Astrocyte (in vitro differentiated cells and primary cell): ENCODE measurements around the gene KRTAP5-6. TPM values are rescaled to one million over a fixed set of nuclear protein-coding genes. Genes with fewer than 3 reads are reported as not detected.

Source experiments
- DNase-seq: peaks from one replicate; pipeline ENCODE4 v3.0.0-alpha.2; 2010; ENCODE audit warnings: low read depth
- FAIRE-seq: peaks from 2 replicates; lab custom pipeline; 2011; peaks lifted over from hg19 to GRCh38; lab: Jason Lieb, UNC
- H2AFZ ChIP-seq: 2 replicates; pipeline ENCODE4 v1.6.0; 2012; ENCODE audit warnings: low read depth, low read length, inconsistent platforms
- H3K27ac ChIP-seq: 2 replicates; pipeline ENCODE4 v1.5.1; 2011; ENCODE audit warnings: low read depth, low read length, inconsistent platforms
- H3K27me3 ChIP-seq: 2 replicates; pipeline ENCODE4 v1.6.0; 2011; ENCODE audit warnings: low read length, inconsistent platforms; ENCODE audit not compliant: insufficient read depth
- H3K36me3 ChIP-seq: 2 replicates; pipeline ENCODE4 v1.5.1; 2011; ENCODE audit warnings: low read length, inconsistent platforms; ENCODE audit not compliant: insufficient read depth
- H3K4me1 ChIP-seq: 2 replicates; pipeline ENCODE4 v1.5.1; 2011; ENCODE audit warnings: low read length, inconsistent platforms; ENCODE audit not compliant: insufficient read depth
- H3K4me2 ChIP-seq: 2 replicates; pipeline ENCODE4 v1.6.0; 2012; ENCODE audit warnings: low read length, inconsistent platforms
- H3K4me3 ChIP-seq: 2 replicates; pipeline ENCODE4 v1.5.1; 2011; ENCODE audit warnings: low read depth, mild to moderate bottlenecking, low read length, inconsistent platforms; ENCODE audit not compliant: insufficient read depth
- H3K79me2 ChIP-seq: 2 replicates; pipeline ENCODE4 v1.6.0; 2012; ENCODE audit warnings: mild to moderate bottlenecking, low read length, inconsistent platforms; ENCODE audit not compliant: insufficient read depth
- H3K9ac ChIP-seq: 2 replicates; pipeline ENCODE4 v1.6.0; 2012; ENCODE audit warnings: mild to moderate bottlenecking, low read length, inconsistent platforms
- H3K9me3 ChIP-seq: 2 replicates; pipeline ENCODE4 v1.5.1; 2012; ENCODE audit warnings: low read depth, mild to moderate bottlenecking, low read length, inconsistent platforms; ENCODE audit not compliant: insufficient read depth
- H4K20me1 ChIP-seq: 2 replicates; pipeline ENCODE4 v1.6.0; 2012; ENCODE audit warnings: low read length, inconsistent platforms; ENCODE audit not compliant: insufficient read depth
- H3K27ac Mint-ChIP-seq: one replicate; pipeline ENCODE4 v1.8.0; 2021; ENCODE audit warnings: mild to moderate bottlenecking, mixed read lengths; ENCODE audit not compliant: unreplicated experiment
- H3K27me3 Mint-ChIP-seq: one replicate; pipeline ENCODE4 v1.8.0; 2021; ENCODE audit warnings: low read depth, mixed read lengths; ENCODE audit not compliant: unreplicated experiment
- H3K36me3 Mint-ChIP-seq: one replicate; pipeline ENCODE4 v1.8.0; 2021; ENCODE audit warnings: low read depth, mixed read lengths; ENCODE audit not compliant: unreplicated experiment
- H3K4me1 Mint-ChIP-seq: one replicate; pipeline ENCODE4 v1.8.0; 2021; ENCODE audit warnings: low read depth, mixed read lengths; ENCODE audit not compliant: unreplicated experiment
- H3K4me3 Mint-ChIP-seq: one replicate; pipeline ENCODE4 v1.8.0; 2021; ENCODE audit warnings: mild to moderate bottlenecking, moderate library complexity, mixed read lengths; ENCODE audit not compliant: unreplicated experiment
- H3K9me3 Mint-ChIP-seq: one replicate; pipeline ENCODE4 v1.8.0; 2021; ENCODE audit warnings: mild to moderate bottlenecking, mixed read lengths; ENCODE audit not compliant: unreplicated experiment
- CTCF ChIP-seq: IDR thresholded peaks from 2 replicates; pipeline ENCODE4 v1.5.1; 2011; ENCODE audit warnings: low read depth, mild to moderate bottlenecking, inconsistent platforms, low read length, moderate library complexity; ENCODE audit not compliant: insufficient read depth
- EZH2 ChIP-seq: IDR thresholded peaks from 2 replicates; pipeline ENCODE4 v1.6.1; 2012; ENCODE audit warnings: mild to moderate bottlenecking, low read length, inconsistent platforms; ENCODE audit not compliant: insufficient read depth
- total RNA-seq: library from RNA; stranded (reverse); gene quantifications from 2 replicates; pipeline ENCODE4 v1.2.1, GENCODE V29; 2021

Gene KRTAP5-6
- total RNA-seq, 1 donor from 2014 or later: not detected

- no peak overlapping the region for H2AFZ ChIP-seq
- H3K36me3 Mint-ChIP-seq: no peaks in the 10 kb centered on the region
Measured at GRCh38 chr11:1673446-1674172, 23.4 kb upstream of the KRTAP5-6 start.

GRCh38 chr11:1674173-1675131, 22.5 kb upstream of the KRTAP5-6 start:
- Histone ChIP-seq H3K4me3 (no peak overlapping the region), H3K9ac (no peak overlapping the region), H3K36me3 (no peaks in the 10 kb centered on the region), H2AFZ (no peak overlapping the region), H4K20me1 (no peaks in the 10 kb centered on the region), H3K79me2 (no peaks in the 10 kb centered on the region), H3K9me3 (peaks cover 3% of the 10 kb centered on the region), H3K27ac (no peak overlapping the region), H3K4me1 (no peaks in the 10 kb centered on the region), H3K4me2 (no peak overlapping the region), H3K27me3 (peaks cover 51% of the 10 kb centered on the region)
- no peaks in the 10 kb centered on the region for H3K36me3 Mint-ChIP-seq
- H3K27me3 Mint-ChIP-seq: peaks cover 57% of the 10 kb centered on the region
- no peak overlapping the region for H3K4me3 Mint-ChIP-seq
- H3K9me3 Mint-ChIP-seq: no peaks in the 10 kb centered on the region
- TF ChIP-seq EZH2: no peak
- TF ChIP-seq CTCF: no peak
- H3K27ac Mint-ChIP-seq: no peak overlapping the region
- no peak for FAIRE-seq
- DNase-seq: no peak
- H3K4me1 Mint-ChIP-seq: no peaks in the 10 kb centered on the region

More at GRCh38 chr11:1673446-1674172, 23.4 kb upstream of the KRTAP5-6 start:
- Histone ChIP-seq H3K9ac (no peak overlapping the region), H3K4me2 (no peak overlapping the region), H3K9me3 (peaks cover 3% of the 10 kb centered on the region), H3K27ac (no peak overlapping the region), H4K20me1 (no peaks in the 10 kb centered on the region), H3K79me2 (no peaks in the 10 kb centered on the region), H3K36me3 (no peaks in the 10 kb centered on the region), H3K4me3 (no peak overlapping the region), H3K4me1 (no peaks in the 10 kb centered on the region), H3K27me3 (peaks cover 54% of the 10 kb centered on the region)
- Mint-ChIP-seq H3K27ac (no peak overlapping the region), H3K4me3 (no peak overlapping the region), H3K4me1 (no peaks in the 10 kb centered on the region), H3K9me3 (no peaks in the 10 kb centered on the region), H3K27me3 (peaks cover 63% of the 10 kb centered on the region)
- TF ChIP-seq EZH2 (no peak), CTCF (no peak)
- FAIRE-seq (no peak), DNase-seq (no peak)
